GM12801 (cell line): ENCODE measurements around the gene NAA15.

Experiments used
- TF ChIP-seq, protein P1 (sequence below): IDR thresholded peaks from one replicate; pipeline ENCODE4 v1.5.1; 2011; ENCODE audit warnings: control low read depth; ENCODE audit not compliant: insufficient read length; ENCODE audit errors: extremely low read depth

NAA15 gene

DNA sequence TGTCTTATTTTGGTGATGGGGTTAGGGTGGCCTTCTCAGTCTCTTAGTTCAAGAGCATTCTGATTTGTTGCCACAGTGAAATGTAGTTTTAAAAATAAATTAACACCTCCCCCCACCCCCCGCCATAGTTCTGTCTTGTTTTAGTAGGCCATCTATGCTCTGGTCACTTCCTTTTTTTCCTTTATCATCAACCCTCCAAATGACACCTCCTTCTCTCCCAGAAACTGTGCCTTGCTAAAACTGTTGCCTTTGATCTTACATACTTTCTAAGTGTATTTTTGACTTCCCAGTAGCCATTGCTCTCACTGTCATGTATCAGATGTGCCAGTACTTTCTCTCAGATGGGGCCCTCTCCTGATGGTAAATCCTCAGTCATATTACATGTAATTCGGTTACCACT, 15.4 kb downstream of the NAA15 start:
- TF ChIP-seq, protein P1, sequence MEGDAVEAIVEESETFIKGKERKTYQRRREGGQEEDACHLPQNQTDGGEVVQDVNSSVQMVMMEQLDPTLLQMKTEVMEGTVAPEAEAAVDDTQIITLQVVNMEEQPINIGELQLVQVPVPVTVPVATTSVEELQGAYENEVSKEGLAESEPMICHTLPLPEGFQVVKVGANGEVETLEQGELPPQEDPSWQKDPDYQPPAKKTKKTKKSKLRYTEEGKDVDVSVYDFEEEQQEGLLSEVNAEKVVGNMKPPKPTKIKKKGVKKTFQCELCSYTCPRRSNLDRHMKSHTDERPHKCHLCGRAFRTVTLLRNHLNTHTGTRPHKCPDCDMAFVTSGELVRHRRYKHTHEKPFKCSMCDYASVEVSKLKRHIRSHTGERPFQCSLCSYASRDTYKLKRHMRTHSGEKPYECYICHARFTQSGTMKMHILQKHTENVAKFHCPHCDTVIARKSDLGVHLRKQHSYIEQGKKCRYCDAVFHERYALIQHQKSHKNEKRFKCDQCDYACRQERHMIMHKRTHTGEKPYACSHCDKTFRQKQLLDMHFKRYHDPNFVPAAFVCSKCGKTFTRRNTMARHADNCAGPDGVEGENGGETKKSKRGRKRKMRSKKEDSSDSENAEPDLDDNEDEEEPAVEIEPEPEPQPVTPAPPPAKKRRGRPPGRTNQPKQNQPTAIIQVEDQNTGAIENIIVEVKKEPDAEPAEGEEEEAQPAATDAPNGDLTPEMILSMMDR: no peak

- TF ChIP-seq, protein P1: no peak
Observed at GRCh38 chr4:139317635-139318034, 16.3 kb downstream of the NAA15 start.

GRCh38 chr4:139319571-139319970, 18.3 kb downstream of the NAA15 start:
- TF ChIP-seq, protein P1: no peak

GRCh38 chr4:139324620-139325019, 23.3 kb downstream of the NAA15 start:
- TF ChIP-seq, protein P1: no peak

GRCh38 chr4:139329665-139330200, 28.4 kb downstream of the NAA15 start:
- TF ChIP-seq, protein P1: no peak

GRCh38 chr4:139330283-139330682, 29.0 kb downstream of the NAA15 start:
- TF ChIP-seq, protein P1: no peak

DNA sequence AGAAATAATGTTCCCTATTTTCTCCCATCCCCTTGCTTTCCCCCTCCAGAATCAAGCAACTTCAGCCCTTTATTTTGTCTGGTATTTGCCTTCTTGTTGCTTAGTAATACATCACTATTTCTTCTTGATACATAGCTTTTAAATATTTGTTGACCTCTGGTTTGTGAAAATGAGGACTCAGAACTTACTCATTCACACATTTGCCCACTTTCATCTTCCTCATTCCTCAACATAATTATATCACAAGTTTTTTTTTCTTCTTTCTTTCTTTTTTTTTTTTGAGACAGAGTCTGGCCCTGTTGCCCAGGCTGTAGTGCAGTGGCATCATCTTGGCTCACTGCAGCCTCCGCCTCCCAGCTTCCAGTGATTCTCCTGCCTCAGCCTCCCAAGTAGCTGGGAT, 29.9 kb downstream of the NAA15 start:
- TF ChIP-seq, protein P1: no peak
